Thymus (tissue), 11 donors: ENCODE results near the gene ING3. TPM values are rescaled to one million over a fixed set of nuclear protein-coding genes. Genes with fewer than 3 reads are reported as not detected.

Source experiments
- DNase-seq, 9 donors: peaks; one replicate each; pipeline ENCODE4 v3.0.0-alpha.2; 2013; ENCODE audit warnings: low spot score in 9 of 9, low read depth in 6 of 9, missing footprints in 1 of 9
- H3K27ac ChIP-seq, 2 donors: one replicate each; pipeline ENCODE4 v1.5.1; 2013; ENCODE audit warnings: control low read depth in 1 of 2, low read depth in 1 of 2, low read length in 1 of 2, mild to moderate bottlenecking in 1 of 2, moderate library complexity in 1 of 2
- H3K27me3 ChIP-seq, 2 donors: one replicate each; pipeline ENCODE4 v1.5.1; 2013; ENCODE audit warnings: low read length in 1 of 2; ENCODE audit not compliant: control insufficient read depth in 2 of 2, insufficient read depth in 1 of 2
- H3K36me3 ChIP-seq, 2 donors: one replicate each; pipeline ENCODE4 v1.5.1; 2013; ENCODE audit warnings: low read length in 1 of 2, mild to moderate bottlenecking in 1 of 2, moderate library complexity in 1 of 2; ENCODE audit not compliant: control insufficient read depth in 2 of 2, insufficient read depth in 2 of 2
- H3K4me1 ChIP-seq, 2 donors: one replicate each; pipeline ENCODE4 v1.5.1; 2013; ENCODE audit warnings: low read length in 2 of 2; ENCODE audit not compliant: control insufficient read depth in 2 of 2, insufficient read depth in 2 of 2
- H3K4me3 ChIP-seq, 2 donors: one replicate each; pipeline ENCODE4 v1.5.1; 2013; ENCODE audit warnings: low read length in 2 of 2, control low read depth in 1 of 2, mild to moderate bottlenecking in 1 of 2
- H3K9me3 ChIP-seq, 2 donors: one replicate each; pipeline ENCODE4 v1.5.1; 2013; ENCODE audit warnings: low read length in 1 of 2, mild to moderate bottlenecking in 1 of 2; ENCODE audit not compliant: control insufficient read depth in 2 of 2, insufficient read depth in 1 of 2
- WGBS: extraction: QIAGEN DNeasy Blood & Tissue Kit; methylation state at CpG from one replicate; pipeline ENCODE4 v1.1.7; 2013; 5-methylcytosine and 5-hydroxymethylcytosine counted together
- polyA plus RNA-seq: library from polyadenylated mRNA; stranded (reverse); fragments of 200-250 nt; gene quantifications from one replicate; pipeline ENCODE4 v1.2.3, GENCODE V29; 2013
- total RNA-seq: library from RNA; stranded (reverse); fragments of 120-200 nt; gene quantifications from one replicate; pipeline ENCODE4 v1.2.4, GENCODE V29; 2013
- donor health status: healthy.

Gene ING3
- total and polyA plus RNA-seq, 2 donors: 16.4 to 27.2 TPM

GRCh38 chr7:120984406-120984805, 33.8 kb downstream of the ING3 start:
- H3K9me3 ChIP-seq: no peaks in the 10 kb centered on the region
- no peak for DNase-seq
- no peak overlapping the region for H3K27ac ChIP-seq
- no peak overlapping the region for H3K4me3 ChIP-seq
- peaks cover 0 to 17% of the 10 kb centered on the region in 2 donors for H3K27me3 ChIP-seq
- no peaks in the 10 kb centered on the region for H3K36me3 ChIP-seq
- 93% methylated on average over 3 of the region's 3 CpGs for WGBS
- peaks cover 3 to 10% of the 10 kb centered on the region in 2 donors for H3K4me1 ChIP-seq

GRCh38 chr7:120985130-120985758, 34.7 kb downstream of the ING3 start:
- no peak overlapping the region for H3K4me3 ChIP-seq
- H3K27me3 ChIP-seq: peaks cover 0 to 22% of the 10 kb centered on the region in 2 donors
- no peaks in the 10 kb centered on the region for H3K36me3 ChIP-seq
- no peak for DNase-seq
- H3K9me3 ChIP-seq: no peaks in the 10 kb centered on the region
- 67% methylated on average over 2 of the region's 2 CpGs for whole genome bisulfite sequencing
- peaks cover 3 to 10% of the 10 kb centered on the region in 2 donors for H3K4me1 ChIP-seq
- no peak overlapping the region for H3K27ac ChIP-seq

- Histone ChIP-seq H3K4me3 (no peak overlapping the region), H3K4me1 (peaks cover 3 to 10% of the 10 kb centered on the region in 2 donors), H3K27me3 (peaks cover 0 to 28% of the 10 kb centered on the region in 2 donors), H3K27ac (no peak overlapping the region), H3K36me3 (no peaks in the 10 kb centered on the region), H3K9me3 (no peaks in the 10 kb centered on the region)
- DNase-seq: no peak
- 93% methylated on average over 2 of the region's 2 CpGs for WGBS
Measured at GRCh38 chr7:120985839-120986238, 35.3 kb downstream of the ING3 start.

- H3K27me3 ChIP-seq: peaks cover 0 to 29% of the 10 kb centered on the region in 2 donors
- H3K4me3 ChIP-seq: no peak overlapping the region
- no peaks in the 10 kb centered on the region for H3K36me3 ChIP-seq
- 98% methylated on average over 2 of the region's 2 CpGs for WGBS
- no peak for DNase-seq
- H3K27ac ChIP-seq: no peak overlapping the region
- peaks cover 3 to 10% of the 10 kb centered on the region in 2 donors for H3K4me1 ChIP-seq
- H3K9me3 ChIP-seq: no peaks in the 10 kb centered on the region
Measured at GRCh38 chr7:120986650-120987049, 36.1 kb downstream of the ING3 start.

- no peak for DNase-seq
- no peaks in the 10 kb centered on the region for H3K9me3 ChIP-seq
- 2% methylated on average over 3 of the region's 3 CpGs for WGBS
- H3K27me3 ChIP-seq: peaks cover 0 to 29% of the 10 kb centered on the region in 2 donors
- no peak overlapping the region for H3K4me3 ChIP-seq
- no peaks in the 10 kb centered on the region for H3K36me3 ChIP-seq
- peaks cover 3 to 10% of the 10 kb centered on the region in 2 donors for H3K4me1 ChIP-seq
- no peak overlapping the region for H3K27ac ChIP-seq
Measured at GRCh38 chr7:120987280-120987679, 36.7 kb downstream of the ING3 start.

GRCh38 chr7:120987683-120988590, 37.4 kb downstream of the ING3 start:
- peak overlapping the region; percentile 12 to 33 for H3K4me3 ChIP-seq
- no peaks in the 10 kb centered on the region for H3K9me3 ChIP-seq
- H3K27me3 ChIP-seq: peaks cover 0 to 29% of the 10 kb centered on the region in 2 donors
- no peaks in the 10 kb centered on the region for H3K36me3 ChIP-seq
- DNase-seq: peak; percentile 58 to 91 (median 76)
- 2% methylated on average over 12 of the region's 12 CpGs for WGBS
- H3K4me1 ChIP-seq: peaks cover 3 to 10% of the 10 kb centered on the region in 2 donors
- peak overlapping the region in 1 of 2 donors; percentile 4 for H3K27ac ChIP-seq

- peaks cover 3 to 10% of the 10 kb centered on the region in 2 donors for H3K4me1 ChIP-seq
- H3K27ac ChIP-seq: peak within 1 kb of the TSS in 1 of 2 donors; percentile 21
- under 1% methylated on average over 27 of the region's 27 CpGs for WGBS
- H3K9me3 ChIP-seq: no peaks in the 10 kb centered on the region
- peak within 1 kb of the TSS; percentile 12 to 33 for H3K4me3 ChIP-seq
- peak in 1 of 9 donors; percentile 29 for DNase-seq
- peaks cover 0 to 29% of the 10 kb centered on the region in 2 donors for H3K27me3 ChIP-seq
- no peaks in the 10 kb centered on the region for H3K36me3 ChIP-seq
Measured at GRCh38 chr7:120988591-120989256, 38.1 kb downstream of the ING3 start, which contains the start of gene CPED1. Gene CPED1 (plus strand): TSS chr7:120988711. CDS start chr7:120989622, 911 bp downstream.

- no peak overlapping the region for H3K4me3 ChIP-seq
- H3K27me3 ChIP-seq: peaks cover 0 to 29% of the 10 kb centered on the region in 2 donors
- WGBS: 56% methylated on average over 15 of the region's 15 CpGs
- peaks cover 3 to 10% of the 10 kb centered on the region in 2 donors for H3K4me1 ChIP-seq
- H3K9me3 ChIP-seq: no peaks in the 10 kb centered on the region
- no peaks in the 10 kb centered on the region for H3K36me3 ChIP-seq
- no peak for DNase-seq
- H3K27ac ChIP-seq: peak overlapping the region in 1 of 2 donors; percentile 5
Measured at GRCh38 chr7:120989257-120990220, 39.0 kb downstream of the ING3 start.
